LHCN-M2 (cell line): ENCODE data around the gene CXorf38. TPM values are rescaled to one million over a fixed set of nuclear protein-coding genes. Genes with fewer than 3 reads are reported as not detected.

ENCODE experiments used
- DNase-seq: peaks from one replicate; pipeline ENCODE4 v3.0.0-alpha.2; 2012; ENCODE audit warnings: low read depth
- polyA plus RNA-seq: library from polyadenylated mRNA; unstranded; fragments of >200 nt; gene quantifications from one replicate; pipeline ENCODE4 v1.2.1, GENCODE V29; 2012; ENCODE audit warnings: missing spikeins
- total RNA-seq: library from RNA; depleted of rRNA; stranded (reverse); fragments of >200 nt; gene quantifications from 2 replicates; pipeline ENCODE4 v1.2.3, GENCODE V29; 2014; rRNA removed

CXorf38 gene, protein sequence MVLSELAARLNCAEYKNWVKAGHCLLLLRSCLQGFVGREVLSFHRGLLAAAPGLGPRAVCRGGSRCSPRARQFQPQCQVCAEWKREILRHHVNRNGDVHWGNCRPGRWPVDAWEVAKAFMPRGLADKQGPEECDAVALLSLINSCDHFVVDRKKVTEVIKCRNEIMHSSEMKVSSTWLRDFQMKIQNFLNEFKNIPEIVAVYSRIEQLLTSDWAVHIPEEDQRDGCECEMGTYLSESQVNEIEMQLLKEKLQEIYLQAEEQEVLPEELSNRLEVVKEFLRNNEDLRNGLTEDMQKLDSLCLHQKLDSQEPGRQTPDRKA
- 22.6 and 22.9 TPM in 2 replicates for total RNA-seq
- polyA plus RNA-seq, result 9.5 TPM

DNA sequence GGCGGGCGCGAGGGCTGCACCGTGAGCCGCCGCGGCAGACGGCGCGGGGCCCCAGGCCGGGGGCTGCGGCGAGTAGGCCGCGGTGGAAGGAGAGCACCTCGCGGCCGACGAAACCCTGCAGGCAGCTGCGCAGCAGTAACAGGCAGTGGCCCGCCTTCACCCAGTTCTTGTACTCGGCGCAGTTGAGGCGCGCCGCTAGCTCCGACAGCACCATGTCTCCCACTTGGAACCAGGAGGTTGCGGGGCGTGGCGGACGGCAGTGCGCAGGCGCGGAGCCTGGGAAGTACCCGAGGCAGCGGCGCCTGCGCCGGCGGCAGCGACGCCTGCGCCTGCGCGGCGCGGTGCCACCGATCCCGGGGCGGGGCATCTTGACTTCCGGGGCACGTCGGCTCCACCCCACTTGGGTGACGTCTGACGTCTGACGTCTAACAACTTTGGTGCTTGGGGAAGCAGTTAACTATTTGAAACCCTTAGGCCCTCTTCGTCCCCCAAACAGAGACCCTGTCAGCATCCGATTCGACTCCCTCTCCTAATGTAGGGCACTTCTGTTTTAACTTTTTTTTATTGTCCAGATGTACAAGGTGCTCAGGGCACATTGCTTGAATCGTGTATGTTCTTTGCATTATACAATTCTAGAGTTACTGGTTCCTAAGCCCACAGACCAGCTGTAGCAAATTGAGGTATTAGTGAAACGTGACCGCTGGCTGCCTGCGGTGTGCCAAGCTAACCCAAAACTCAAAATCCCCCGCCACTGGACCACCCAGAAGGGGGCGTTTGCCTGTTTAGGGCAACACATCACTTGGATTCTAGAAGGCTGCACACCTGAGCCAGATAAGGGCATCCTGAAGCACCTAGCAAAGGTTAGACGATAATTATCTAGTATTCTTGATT is at the start of gene CXorf38:
Gene CXorf38, minus strand, starts transcription at position 255 of the 891 bp plus-strand sequence. Its CDS starts 41 bp downstream, at position 214.
- peak; percentile 82 for DNase-seq

DNA sequence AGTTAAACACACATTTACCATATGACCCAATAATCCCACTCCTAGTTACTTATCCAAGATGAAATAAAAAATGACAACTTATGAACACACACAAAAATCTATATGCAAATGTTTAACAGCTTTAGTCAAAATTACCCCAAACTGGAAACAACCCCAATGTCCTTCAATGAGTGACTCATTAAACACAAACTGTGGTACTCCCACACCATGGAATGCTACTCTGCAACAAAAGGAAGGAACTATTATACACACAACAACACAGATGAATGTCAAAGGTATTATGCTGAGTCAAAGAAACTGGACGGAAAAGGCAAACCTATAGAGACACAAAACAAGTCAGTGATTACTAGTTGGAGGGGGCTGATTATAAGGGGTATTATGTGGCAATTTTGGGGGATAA is 47.4 kb upstream of the CXorf38 start:
- peak; percentile 2 for DNase-seq

DNA sequence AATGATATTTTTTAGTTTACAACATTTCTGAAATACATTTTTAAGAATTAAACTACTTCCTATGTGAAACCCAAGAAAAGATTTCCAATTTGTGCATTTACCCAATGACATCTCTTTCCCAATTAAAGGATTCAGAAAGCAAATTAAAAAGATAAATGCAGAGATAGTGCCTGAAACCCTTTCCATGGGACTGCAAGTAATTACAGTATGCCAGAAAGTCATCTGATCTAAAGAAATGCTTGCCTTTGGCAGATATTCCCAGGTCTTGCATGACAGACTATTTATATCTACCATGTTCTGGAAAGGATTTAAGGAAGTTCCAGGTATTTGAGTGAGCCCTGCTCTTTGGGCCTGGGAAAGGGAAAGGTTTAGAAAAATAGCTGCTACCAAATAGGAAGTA is 41.6 kb upstream of the CXorf38 start:
- no peak for DNase-seq

DNA sequence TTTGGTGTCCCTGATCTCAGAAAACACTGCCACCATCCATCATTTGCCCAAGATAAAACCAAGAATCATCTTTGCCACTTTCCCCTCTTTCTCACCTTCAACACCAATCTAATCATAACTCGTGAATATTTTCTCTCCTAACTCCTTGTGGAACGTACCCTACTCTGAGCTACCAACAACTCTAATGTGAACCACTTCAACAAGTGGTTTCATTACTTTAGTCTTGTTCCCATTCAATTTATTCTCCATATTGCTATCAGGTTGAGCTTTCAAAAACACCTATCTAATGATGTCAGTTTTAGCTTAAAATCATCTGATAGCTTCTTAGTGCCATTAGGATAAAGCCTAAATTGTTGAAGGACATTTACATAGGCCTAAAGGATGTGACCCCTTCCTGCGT is 39.8 kb upstream of the CXorf38 start:
- DNase-seq, result no peak

DNA sequence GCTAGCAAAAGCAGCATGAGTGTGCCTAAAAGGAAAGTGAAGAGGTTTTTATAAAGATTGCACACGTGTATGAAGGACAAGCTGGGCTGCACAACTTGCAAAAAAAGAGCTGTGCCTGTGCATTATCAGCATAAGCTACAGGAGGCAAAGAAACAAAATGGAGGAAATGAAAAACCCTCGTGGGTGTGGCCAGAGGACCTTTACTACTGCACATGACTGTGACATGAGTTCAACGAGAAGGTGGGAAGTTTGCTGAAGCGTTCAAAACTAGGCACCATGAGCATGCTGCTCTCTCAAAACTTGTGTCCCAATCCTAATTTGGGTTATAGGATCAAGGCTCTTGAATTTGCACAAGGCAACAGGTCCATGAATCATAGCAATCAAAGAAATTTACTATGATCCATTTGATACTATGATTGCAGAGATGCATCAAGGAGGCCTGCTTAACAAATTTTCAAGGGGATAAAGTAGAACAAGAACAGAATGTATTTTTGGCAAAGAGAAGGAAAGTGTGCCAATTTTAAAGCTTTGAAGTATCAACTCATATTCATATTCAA is 38.1 kb upstream of the CXorf38 start:
- no peak for DNase-seq

DNA sequence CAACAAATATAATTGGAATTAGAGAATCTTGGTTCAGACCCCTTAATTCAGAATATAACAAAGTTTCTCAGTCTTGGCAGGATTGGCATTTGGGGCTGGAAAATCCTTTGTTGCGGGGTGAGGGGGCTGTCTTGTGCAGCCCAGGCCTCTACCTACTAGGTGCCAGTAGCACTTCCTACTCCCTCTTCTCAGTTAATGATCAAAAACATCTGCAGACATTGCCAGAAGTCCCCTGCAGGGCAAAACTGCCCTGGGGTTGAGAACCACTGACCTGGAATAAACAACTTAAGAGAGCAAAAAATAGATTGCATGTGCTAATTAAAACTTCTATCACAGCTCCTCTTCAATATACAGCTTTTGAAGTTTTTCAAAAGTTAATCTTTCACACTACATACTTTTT is 36.7 kb upstream of the CXorf38 start:
- DNase-seq, result no peak

DNA sequence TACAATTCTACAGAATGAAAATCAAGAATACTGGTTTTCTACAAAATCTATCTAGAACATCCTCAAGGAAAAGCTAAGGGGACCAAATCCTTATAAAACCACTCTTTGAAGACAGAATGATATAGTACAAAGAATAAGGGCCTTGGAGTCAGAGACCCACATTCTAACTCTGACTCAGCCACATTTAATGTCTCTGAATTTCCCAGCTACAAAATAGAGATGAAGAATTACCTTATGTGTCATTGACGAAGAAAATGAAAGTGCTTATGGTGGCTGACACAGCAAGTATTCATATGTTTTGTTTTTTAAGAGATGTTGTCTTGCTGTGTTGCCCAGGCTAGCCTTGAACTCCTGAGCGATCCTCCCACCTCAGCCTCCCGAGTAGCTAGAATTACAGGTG is 35.9 kb upstream of the CXorf38 start:
- no peak for DNase-seq

DNA sequence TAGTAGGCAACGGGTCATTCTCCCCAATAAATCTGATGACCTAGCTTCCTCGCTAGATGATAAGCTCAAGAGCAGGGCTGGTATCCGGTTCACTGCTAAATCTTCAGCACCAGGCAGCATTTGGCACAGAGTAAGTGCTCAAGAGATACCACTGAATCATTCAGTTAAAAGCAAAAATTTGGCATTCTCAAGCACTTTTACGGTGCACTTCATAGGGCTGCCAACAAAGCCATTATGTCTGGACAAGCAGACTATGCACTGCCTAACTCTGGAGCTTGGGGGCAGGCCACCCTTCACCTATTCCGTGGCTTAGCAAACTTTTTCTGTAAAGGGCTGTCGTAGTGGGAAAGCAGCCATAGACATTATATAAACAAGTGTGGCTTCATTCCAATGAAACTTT is 23.8 kb upstream of the CXorf38 start:
- DNase-seq, result no peak

DNA sequence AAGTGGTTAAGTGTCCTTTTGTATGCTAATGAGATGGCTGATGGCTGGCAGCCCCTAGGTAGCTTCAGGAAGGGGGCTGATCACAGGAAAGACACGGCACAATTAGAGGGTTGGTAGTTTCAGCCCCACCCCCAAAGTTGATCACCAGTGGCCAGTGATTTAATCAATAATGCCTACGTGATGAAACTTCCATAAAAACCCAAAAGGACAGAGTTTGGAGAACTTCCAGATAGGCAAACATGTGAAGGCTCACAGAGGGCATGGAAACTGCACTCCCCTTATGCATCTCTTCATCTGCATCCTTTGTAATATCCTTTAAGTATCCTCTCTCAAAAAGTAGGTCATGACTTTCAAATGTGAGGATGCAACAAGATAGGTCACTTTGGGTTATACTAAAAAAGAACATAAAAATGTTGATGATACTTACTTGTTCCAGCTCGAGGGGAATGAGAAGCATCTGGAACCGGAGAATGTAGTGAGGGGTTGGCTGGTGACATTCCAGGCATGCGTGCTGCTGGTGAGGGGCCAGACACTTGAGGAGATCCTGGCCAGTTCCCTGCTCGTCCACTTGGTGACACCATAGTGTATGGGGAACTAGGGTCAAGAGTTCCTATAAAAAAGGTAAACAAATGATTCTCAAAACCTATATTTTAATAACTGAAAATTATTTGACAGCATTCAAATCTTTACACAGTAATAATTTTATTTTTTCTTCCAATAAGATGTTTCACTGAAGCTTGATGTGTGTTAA is 16.7 kb upstream of the CXorf38 start:
- DNase-seq, result no peak

DNA sequence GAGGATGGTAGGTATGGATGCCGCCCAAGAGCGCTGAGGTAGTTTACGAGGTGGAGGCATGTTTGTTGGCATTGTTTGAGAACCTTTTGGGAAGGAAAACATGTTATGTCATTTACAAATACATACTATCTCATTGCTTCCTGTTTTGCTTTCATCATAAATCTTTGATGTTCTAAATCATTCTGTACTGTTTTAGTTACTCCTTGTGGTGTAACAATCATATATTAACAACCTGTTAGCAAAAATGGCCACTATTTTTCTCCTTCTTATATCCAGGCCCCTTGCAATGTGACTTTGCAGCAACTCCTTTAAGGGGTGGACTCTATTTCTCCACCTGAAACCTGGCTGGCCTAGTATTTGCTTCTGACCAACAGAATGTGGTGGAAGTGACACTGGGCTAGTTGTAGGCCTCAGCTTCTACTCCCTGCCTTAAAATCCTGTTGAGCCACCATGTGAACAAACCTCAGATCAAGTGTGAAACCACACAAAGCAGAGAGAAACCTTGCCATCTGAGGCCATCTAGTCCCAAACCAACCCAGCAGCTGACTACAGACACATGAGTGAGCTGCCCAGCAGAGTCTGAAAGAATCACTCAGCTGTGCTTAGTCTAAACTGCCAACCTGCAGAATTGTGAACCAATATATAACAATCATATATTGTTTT is 15.8 kb upstream of the CXorf38 start:
- DNase-seq, result no peak

DNA sequence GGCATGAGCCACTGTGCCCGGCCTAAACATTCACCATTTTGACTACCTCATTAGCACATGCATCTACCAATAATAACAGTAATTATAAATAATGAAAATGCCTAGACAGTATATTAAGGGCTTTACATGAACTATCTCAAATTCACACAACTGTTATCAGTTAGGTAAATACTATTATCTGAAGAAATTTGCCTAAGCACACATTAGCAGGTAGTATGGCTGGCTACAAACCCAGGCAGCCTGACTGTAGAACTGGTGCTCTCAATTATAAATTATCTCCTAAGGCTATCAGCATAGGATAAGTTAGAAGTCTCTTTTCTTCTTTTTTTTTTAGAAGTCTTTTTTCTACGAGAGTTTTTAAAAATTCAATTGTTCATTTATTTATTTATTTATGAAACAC is 14.1 kb upstream of the CXorf38 start:
- DNase-seq, result no peak

DNA sequence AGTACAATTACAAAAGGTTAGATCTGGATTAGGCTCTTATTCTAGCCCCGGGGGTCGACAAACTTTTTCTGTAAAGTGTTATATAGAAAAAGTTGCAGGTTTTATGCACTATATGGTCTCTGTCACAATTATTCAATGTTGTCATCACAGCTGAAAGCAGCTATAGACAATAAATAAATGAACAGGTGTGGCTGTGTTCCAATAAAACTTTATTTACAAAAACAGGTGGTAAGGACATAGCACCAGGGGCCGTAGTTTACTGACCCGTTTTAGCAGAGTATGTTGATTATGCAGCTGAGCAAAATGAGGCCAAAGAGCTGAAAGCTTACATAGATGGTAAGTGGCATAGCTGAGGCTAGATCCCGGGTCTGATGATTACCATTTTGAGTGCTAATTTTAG is 13.0 kb upstream of the CXorf38 start:
- no peak for DNase-seq

DNA sequence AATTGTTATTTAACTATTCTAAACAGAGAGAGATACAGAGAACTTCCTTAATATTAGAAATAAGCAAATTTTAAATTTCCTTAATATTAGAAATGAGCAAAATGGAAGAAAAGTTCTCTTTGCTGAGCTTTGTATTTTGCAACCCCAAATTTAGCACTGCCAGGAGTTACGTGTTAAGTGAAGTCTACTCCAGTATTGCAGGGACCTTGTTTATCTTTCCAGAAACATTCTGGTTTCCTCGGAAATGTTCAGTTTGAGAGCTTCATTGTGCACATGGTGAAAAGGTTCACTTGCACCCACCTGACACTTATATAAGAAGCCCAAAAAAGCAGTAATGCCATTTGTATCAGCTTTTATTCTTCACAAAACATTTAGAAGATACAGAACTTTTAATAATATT is 6.2 kb upstream of the CXorf38 start:
- DNase-seq, result no peak

DNA sequence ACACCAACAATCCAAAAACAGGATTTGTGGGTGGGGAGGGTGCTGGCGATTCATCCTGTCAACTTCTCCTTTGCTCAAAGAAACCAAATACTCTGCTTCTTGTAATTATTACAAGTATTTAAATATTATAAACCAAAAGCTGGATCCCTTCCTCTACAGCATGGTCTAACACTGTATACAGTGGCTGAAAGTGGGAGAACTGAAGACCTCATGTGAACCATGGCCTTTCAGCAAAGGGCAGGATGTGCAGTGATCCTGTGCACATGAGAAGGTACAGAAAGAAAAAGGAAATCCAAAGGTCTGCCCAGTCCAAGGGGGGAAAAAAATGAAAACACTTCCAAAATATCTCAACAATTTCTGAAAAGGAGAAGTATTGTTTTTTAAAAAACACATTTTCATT is 5.3 kb upstream of the CXorf38 start:
- no peak for DNase-seq

DNA sequence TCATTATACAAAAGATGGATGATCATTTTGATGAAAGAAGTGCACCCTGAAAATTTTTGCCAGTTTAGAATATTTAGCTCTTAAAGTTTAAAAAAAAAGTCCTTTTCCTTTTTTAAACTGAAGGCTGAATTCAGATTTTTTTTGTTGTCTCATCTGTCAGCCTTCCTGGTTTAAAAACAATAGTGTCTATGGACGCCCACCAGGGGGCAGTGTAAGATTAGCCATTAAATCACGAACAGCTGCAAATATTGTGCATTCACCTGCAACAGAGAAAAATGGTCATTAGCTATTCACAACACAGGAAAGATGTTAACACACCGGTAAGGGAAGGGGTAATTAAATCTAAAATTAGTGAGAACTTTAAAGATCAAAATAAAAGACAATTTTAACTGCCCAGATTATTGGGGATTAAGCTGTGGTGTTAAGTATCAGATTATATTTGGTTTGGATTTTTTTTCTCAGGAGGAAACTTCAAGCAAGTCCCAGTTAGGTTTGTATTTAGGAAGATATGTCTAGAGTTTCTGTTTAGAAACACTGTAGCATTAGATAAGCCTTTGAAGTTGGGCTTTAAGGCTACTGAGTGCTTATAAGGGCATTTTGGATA is 4.4 kb upstream of the CXorf38 start:
- peak; percentile 50 for DNase-seq

DNA sequence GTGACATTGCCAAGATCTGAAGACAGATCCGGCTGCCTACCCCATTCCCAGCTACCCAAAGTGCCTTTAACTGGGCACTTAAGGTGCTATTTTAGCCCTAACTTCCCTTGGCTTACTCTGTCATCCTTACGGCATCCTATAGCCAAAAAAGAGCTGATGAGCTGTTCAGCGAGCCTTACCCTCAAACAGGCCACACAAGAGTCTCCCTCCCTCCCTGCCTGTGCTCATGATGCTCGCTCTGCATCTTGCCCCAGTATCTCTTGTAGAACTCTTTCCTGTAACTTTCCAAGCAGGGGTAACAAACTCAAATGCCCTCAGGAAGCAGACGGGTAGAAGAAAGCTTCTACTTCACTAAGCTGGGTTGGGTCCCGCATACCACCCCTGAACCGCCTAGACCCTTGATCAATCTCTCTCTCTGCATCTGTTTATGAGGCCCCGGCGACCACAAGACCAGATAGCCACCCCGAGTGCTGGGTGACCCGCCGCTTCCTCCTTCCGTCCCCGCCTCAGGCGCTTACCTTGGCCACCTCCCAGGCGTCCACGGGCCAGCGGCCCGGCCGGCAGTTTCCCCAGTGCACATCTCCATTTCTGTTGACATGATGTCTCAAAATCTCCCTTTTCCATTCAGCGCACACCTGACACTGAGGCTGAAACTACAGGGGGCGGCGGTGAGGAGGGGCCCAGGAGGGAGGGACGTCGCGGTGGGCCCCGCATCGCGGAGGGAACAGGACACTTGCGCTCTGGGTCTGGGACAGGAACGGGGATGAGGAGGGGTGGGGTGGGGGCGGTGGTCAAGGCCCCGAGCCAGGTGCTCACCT is 663 bp downstream of the CXorf38 start:
- DNase-seq, result peak; percentile 25

DNA sequence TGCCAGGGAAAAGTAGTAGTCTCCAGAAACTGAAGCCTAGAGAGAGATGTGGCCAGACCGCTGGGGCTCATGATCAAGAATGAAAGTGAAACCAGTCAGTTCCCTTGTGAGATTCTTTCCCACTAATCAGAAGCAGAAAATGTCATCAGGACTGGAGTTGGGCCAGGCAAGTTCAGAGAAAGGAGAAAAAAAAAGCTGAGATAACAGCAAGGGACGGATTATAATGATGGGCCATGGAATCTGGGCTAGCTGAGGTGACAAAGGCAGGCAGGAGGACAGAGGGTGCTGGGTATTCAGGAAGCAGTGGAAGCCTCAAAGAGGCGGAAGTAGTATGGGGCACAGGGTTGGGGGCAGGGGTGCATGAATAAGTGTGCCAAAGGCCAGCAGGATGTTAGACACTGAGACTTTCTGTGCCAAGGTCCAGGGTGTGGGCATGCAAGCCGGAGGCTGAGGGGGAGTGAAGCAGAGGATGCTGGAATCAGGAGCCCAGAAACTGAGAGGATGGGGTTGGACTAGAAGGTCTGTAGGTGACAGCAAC is 2.5 kb downstream of the CXorf38 start:
- DNase-seq, result peak; percentile 67

DNA sequence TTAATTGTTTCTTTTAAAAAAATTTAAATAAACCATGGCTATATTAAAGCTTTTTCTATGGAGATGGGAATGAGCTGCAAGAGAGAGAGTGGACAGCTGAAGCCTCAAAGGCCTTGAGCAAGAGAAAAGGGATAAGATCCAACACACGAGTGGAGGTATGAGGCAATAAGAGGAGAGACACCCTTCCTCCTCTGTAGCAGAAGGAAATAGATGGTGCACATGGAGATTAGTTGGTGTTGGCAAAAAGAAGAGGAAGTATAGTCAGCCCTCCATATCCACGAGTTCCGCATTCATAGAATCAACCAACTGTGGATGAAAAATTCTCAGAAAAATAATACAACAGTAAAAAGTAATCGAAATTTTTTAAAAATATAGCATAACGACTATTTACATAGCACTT is 3.2 kb downstream of the CXorf38 start:
- DNase-seq, result peak; percentile 51

DNA sequence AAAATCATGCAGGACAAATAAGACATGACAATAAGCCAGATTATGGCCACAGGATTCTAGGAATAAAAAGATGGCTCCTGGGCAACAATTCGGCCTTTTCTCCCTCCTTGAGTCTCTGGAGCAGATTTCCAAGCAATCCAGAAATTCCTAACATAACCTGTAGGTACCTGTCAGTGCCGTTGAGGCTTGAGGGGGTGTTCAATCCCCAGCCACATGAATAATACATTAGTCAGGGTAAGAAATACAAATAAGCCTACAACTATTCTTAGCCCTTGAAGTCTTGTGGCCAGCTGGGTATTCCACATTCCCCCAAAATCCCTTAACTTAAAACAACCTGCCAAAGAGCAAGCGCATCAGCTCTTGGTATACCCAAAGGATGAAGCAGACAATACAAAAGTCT is 9.7 kb downstream of the CXorf38 start:
- no peak for DNase-seq

DNA sequence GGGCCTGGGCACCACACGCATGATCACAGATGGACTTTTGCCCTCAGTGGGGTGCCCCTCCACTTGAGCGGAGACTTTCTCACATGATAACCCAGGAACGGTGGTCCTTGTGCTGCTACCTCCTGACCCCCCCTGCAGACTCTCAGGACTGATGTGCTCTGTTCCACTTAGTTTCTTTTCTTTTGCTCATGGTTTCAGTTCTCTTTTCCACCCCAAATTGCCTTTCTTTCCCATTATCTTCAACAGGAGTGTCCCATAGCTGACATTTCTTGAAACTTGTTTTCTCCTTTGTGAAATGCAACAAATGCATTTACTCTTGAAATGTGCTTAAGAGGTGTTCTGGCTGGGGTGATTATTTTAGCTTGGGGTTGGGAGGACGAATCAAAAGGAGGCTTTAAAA is 15.2 kb downstream of the CXorf38 start:
- no peak for DNase-seq
